HUDEP-2 (cell line): Measurements from ENCODE around the gene FAM111B.
"Not testable (repeated sequence)": the region's sequence is repeated elsewhere in the genome, so short reads cannot be mapped to it uniquely, and the experiment has no call there.

ENCODE experiments used
- DNase-seq, 76 experiments: peaks; one replicate each; lab custom pipeline; 2025; ENCODE audit not compliant: unreplicated experiment in 76 of 76; lab: John Stamatoyannopoulos, UW

FAM111B gene

GRCh38 chr11:59106363-59107336 lies at the start of gene FAM111B:
Gene FAM111B, plus strand, starts transcription at chr11:59107237. Its CDS starts 2,389 bp downstream, at chr11:59109626.
- DNase-seq: peak in 9 of 76 experiments; percentile 1 to 13 (median 3)

- DNase-seq: peak in 71 of 76 experiments; percentile 5 to 90 (median 66)
These were observed 48.7 kb upstream of the FAM111B start for GRCh38 chr11:59058120-59059033.

- not testable (repeated sequence) for DNase-seq
These were observed 46.9 kb upstream of the FAM111B start for GRCh38 chr11:59060096-59060495.

- no peak for DNase-seq
These were observed 44.2 kb upstream of the FAM111B start for GRCh38 chr11:59062602-59063529.

- not testable (repeated sequence) for DNase-seq
These were observed 42.9 kb upstream of the FAM111B start for GRCh38 chr11:59063996-59064727.

- DNase-seq: no peak
These were observed 38.0 kb upstream of the FAM111B start for GRCh38 chr11:59069087-59069486.

GRCh38 chr11:59076876-59077571 lies 30.0 kb upstream of the FAM111B start:
- DNase-seq: no peak

GRCh38 chr11:59078435-59078834 lies 28.6 kb upstream of the FAM111B start:
- no peak for DNase-seq

- DNase-seq: no peak
These were observed 28.0 kb upstream of the FAM111B start for GRCh38 chr11:59079086-59079485.

GRCh38 chr11:59080421-59080820 lies 26.6 kb upstream of the FAM111B start:
- DNase-seq: not testable (repeated sequence)

GRCh38 chr11:59081430-59082020 lies 25.5 kb upstream of the FAM111B start:
- not testable (repeated sequence) for DNase-seq

GRCh38 chr11:59086007-59086406 lies 21.0 kb upstream of the FAM111B start, which contains the start of gene GLYATL1B:
Gene GLYATL1B, plus strand, starts transcription at chr11:59086307. Its CDS starts 0 bp downstream, at chr11:59086307.
- not testable (repeated sequence) for DNase-seq

GRCh38 chr11:59088162-59088561 lies 18.9 kb upstream of the FAM111B start:
- DNase-seq: no peak

GRCh38 chr11:59093576-59093975 lies 13.5 kb upstream of the FAM111B start:
- DNase-seq: not testable (repeated sequence)

GRCh38 chr11:59095225-59095624 lies 11.8 kb upstream of the FAM111B start:
- not testable (repeated sequence) for DNase-seq

GRCh38 chr11:59095972-59096575 lies 11.0 kb upstream of the FAM111B start:
- not testable (repeated sequence) for DNase-seq

GRCh38 chr11:59097113-59097708 lies 9.8 kb upstream of the FAM111B start:
- DNase-seq: peak in 49 of 76 experiments; percentile 2 to 62 (median 26)
